GM19438 (cell line): ENCODE measurements around the gene OLFML1.

Experiments used
- ATAC-seq: cut with Tn5 transposase; IDR thresholded peaks from one replicate; pipeline ENCODE4 v1.9.1; 2021; ENCODE audit warnings: low read depth; ENCODE audit not compliant: unreplicated experiment

The OLFML1 gene

GRCh38 chr11:7485186-7486097 lies at the start of gene OLFML1:
OLFML1 (plus strand) TSS chr11:7485506; CDS start chr11:7485876, 370 bp downstream.
- ATAC-seq = no peak

DNA sequence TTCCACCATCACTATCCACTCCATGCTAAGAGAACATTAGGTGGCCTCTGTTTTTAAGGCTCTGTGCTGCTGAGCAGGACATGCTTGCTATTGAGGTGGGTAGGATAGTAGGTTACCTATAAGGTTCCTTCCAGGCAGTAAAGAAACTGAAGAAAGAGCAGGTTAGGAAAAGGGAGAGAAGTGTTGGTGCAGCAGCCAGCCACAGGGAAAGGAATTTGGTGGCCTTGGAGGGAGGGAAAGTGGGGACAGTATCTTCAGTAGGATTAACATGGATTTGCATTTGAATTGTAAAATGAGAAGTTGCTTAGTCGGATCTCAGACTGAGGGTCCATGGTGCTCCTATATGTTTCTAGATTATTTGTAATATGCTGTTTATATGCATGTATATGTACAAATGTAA lies 49.2 kb upstream of the OLFML1 start:
- ATAC-seq = no peak

GRCh38 chr11:7436657-7437056 lies 48.6 kb upstream of the OLFML1 start:
- peak; percentile 83 for ATAC-seq

DNA sequence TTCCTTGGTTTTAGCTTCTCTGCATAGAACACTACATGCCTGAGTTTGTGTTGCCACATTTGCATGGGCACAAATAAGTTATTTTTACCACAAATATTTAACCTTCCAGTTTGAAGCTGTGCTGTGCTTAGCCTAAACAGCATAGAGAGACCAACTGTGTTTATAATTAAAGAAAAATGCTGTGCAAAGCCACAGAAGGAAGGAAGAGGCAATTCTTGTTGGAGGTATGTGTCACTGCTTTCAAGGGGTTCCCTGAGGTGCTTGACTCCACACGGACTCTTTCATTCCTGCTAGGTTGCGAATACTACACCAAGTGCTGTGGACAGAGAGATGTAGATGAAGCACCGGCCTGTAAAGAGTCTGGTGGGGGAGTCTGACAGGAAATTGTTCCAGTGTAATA lies 47.6 kb upstream of the OLFML1 start:
- ATAC-seq = no peak

GRCh38 chr11:7439746-7440320 lies 45.5 kb upstream of the OLFML1 start:
- no peak for ATAC-seq

GRCh38 chr11:7442588-7443215 lies 42.6 kb upstream of the OLFML1 start:
- ATAC-seq = peak; percentile 86

DNA sequence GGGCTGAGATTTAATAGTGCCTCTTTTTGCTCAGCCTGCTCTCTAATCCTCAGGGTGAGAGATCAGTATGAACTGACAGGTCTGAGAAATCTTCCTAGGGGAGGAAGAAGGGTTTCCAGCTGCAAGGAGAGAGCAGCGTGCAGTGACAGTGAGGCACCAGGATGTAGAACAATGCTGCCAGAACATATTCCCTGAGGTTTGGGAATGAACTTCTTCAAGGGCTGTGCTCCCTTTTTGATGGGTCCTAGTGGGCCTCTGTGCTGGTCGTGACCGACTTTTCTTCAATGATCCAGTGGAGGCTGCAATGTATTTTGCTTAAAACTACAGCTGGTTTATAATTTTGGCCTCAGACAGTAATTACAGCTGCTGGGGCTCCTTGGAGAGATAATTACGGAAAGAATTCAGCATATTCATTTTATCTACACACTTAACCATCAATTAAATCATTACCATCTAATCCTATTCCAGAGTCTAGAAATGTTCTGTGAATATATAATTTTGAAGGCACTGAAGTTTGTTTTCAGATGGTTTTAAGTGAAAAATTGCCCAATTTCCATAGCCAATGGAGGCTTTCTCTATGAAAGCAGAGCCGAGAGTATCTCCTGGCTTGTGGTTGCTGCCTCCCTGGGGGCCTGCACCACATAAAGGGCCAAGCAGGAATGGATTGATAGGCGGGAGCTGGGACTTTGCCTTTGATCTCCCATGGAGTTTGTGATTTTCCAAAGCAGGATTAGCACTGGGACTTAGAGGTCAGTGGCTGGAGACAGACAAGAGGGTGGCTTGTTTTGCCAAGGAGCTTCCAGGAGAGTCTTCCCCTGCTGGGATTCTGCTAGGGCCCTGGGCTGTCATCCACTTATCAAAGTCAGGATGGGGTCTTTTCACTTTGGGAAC lies 41.0 kb upstream of the OLFML1 start:
- no peak for ATAC-seq

- no peak for ATAC-seq
Measured at GRCh38 chr11:7445564-7445963, 39.7 kb upstream of the OLFML1 start.

- no peak for ATAC-seq
Measured at GRCh38 chr11:7448201-7448600, 37.1 kb upstream of the OLFML1 start.

DNA sequence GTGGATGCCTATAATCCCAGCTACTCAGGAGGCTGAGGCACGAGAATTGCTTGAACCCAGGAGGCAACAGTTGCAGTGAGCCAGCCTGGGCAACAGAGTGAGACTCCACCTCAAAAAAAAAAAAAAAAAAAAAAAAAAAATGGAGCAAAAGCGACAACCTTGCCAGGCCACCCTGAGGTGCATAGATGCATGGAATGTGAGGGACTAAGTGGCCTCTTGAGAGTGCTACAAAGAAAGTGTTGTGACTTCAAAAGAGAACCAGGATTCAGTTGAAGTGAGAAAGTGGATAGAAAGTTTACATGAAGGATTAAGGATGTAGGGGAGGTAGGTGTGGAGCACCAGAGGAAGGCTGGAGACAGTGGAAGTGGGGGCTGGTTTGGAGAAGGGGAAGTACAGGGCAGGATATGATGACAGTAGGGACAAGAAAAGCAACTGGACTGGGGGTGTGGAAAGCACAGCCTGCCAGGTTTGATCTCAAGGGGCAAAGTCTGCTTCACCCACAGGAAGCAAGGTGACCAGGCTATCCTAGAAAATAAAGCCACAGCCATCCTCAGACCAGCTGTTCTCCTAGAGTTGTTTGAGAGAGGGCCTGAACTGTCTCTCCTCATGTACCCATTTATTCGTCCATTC lies 36.0 kb upstream of the OLFML1 start:
- ATAC-seq = no peak

- ATAC-seq = no peak
Measured at GRCh38 chr11:7449841-7450214, 35.5 kb upstream of the OLFML1 start.

GRCh38 chr11:7450836-7451235 lies 34.5 kb upstream of the OLFML1 start:
- ATAC-seq = no peak

DNA sequence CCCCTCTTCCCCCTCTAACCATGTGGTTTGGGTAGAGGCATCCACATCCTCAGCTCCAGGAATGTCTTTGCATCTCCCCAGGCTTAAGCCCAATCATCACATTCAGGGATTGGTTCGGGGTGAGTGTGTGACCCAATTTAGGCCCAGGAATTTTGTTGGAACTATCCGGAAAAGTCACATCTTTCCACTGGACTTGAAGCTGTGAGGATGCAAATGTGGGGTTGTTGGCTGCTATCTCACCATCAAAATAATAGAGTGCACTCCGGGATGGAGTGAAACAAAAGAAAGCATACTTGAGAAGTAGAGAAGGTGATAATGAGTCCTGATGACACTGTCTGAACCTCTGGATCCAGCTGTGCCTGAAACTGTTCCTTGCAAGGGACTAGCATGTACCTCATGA lies 33.8 kb upstream of the OLFML1 start:
- ATAC-seq = no peak

DNA sequence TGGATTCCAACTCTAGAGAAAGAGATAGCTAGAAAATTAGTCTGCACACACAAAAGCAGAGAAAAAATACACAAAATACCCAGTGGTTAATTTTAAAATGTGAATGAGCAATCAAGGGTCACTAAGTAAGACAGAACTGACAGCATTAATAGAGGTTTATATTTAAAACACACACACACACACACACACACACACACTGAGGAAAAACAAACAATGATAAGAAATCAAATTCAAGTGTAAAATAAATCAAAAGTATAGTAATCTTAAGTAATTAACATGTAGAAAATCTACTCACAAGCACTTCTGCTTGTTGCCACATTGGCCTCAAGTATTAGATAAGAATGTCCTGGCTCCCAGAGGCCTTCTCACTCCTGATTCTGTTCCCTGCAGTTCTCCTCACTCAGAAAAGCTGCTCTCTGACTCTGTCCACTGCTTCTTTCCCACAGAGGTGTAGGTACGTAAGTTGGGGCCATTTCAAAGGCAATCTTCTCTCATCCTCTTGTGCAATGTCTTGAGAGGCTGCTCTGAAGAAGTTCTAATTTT lies 33.3 kb upstream of the OLFML1 start:
- ATAC-seq = no peak

- ATAC-seq = no peak
Measured at GRCh38 chr11:7454854-7455253, 30.5 kb upstream of the OLFML1 start.

DNA sequence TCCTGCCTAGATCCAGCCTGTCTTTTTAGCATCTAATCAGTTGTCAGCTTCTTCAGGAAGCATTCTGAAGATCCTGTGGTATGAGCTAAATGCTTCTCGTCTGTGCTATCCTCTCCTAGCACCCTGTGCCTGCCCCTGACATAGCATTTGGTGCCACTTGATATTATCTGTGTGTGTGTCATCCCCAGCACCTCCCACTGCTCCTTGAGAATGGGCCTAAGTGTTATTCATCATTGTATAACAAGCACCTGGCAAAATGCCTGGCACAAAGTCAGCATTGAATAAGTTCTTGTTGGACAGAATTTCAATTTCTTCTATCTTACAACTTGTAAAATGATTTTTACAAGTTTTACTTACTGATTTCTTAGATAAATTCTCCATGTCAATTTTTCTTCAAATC lies 28.1 kb upstream of the OLFML1 start:
- ATAC-seq = no peak

- ATAC-seq = no peak
Measured at GRCh38 chr11:7462706-7463105, 22.6 kb upstream of the OLFML1 start.

DNA sequence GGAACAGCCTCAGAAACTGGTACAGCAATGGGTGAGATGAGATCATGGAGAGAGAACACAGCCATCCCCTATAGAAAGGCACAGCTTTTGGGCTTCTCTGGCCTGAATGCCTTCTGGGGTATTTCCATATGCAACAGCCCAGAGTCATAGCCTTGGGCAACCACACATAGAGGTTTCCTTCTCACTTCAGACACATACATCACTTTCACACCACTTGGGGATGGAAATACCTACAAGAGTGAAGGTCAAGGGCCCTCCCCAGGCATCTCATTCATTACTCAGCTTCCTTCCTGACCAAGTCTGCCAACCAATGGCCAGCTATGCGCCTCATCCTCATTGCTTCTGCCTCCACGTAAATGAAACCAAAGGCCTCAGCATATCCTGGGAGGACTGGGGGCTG lies 17.7 kb upstream of the OLFML1 start:
- ATAC-seq = no peak

DNA sequence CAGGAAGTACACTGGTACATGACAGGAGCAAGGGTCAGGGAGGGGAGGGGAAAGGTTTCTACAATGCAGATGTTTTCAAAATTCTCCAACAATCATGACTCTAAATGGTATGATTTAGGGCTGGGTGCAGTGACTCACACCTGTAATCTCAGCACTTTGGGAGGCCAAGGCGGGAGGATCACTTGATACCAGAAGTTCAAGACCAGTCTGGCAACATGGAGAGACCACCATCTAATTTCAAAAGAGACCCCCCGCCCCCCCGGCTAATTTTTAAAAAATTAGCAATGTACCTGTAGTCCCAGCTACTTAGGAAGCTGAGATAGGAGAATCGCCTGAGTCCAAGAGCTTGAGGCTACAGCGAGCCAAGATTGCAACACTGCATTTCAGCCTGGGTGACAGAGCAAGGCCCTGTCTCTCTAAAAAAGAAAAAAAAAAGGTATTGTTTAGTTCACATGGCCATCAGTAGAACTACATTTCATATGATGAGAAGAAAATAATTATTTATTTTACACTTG lies 15.9 kb upstream of the OLFML1 start:
- ATAC-seq = no peak

DNA sequence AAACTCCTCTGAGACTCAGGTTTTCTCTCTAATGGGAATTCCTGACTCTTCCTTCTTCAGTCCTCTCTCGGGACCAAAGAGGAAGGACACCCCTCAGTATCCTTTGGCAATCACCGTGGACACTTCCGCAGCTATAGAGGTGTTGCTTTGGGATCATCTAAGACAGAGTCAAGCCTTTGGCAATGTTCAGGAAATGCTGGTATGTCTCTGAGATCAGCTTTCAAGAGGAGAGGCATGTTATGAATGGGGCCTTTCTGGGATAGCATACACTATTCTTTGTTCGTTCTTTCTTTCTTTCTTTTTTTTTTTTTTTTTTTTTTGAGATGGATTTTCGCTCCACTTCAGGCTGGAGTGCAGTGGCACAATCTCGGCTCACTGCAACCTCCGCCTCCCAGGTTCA lies 14.2 kb upstream of the OLFML1 start:
- ATAC-seq = no peak
